ENCODE data around the gene TP53TG5.
"Not testable (repeated sequence)": the region's sequence is repeated elsewhere in the genome, so short reads cannot be mapped to it uniquely, and the experiment has no call there.

Gene TP53TG5

GRCh38 chr20:45363611-45364492, 14.3 kb downstream of the TP53TG5 start:
- no peak for DNase-seq

DNA sequence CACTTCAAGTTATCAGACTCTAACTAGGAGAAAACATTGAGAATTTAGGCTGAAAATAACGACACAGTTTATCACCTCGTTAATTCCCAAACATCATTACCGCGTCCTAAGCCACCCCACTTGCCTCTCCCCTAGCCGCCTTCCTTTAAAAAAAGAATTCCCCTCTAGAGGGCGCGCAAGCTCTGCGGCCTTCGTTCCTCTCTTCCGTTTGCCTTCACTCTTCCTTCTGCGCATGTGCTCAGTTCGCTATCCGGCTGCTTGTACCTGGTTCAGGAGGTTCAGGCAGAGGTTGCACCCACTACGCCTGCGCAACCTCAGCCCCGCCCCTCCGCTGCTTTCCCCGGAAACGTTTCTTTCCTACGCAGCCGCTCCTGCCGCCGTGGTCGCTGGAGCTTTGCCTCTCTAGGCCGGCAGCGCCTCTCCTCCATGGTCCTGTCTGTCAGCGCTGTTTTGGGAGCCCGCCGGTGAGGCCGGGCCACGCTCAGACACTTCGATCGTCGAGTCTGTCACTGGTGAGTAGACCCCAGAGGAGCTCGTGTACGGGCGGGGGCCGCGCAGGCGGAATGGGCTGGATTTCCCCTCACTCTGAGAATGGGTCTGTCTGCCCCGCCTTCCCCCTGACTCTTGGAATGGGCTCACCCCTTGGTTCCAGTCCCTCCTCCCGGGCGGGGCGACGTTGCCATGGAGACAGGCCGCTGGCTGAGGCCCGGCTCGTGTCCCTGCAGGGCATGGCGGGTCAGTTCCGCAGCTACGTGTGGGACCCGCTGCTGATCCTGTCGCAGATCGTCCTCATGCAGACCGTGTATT, 15.1 kb downstream of the TP53TG5 start, which contains the start of gene SYS1:
SYS1 (plus strand) TSS at position 353 of the 807 bp plus-strand sequence; CDS start at position 729, 376 bp downstream.
- DNase-seq = peak; percentile 99

DNA sequence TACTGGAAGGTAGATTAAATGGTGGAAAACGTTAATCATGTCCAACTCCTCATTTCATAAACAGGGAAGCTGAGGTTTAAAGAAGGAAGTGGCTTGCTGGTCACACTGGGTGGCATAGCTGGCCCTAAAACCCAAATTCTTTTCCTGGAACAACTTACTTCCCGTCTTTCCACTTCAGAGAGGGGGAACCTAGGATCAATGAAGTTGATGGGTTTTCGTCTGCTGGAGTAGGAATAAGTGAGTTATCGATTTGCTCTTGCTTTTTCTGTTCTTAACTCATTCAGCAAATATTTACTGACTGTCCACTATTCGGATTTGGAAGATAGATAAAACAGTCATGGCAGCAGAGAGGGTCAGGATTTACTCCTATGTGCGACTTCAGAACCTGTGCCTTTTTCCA, 16.3 kb downstream of the TP53TG5 start:
- DNase-seq = no peak

DNA sequence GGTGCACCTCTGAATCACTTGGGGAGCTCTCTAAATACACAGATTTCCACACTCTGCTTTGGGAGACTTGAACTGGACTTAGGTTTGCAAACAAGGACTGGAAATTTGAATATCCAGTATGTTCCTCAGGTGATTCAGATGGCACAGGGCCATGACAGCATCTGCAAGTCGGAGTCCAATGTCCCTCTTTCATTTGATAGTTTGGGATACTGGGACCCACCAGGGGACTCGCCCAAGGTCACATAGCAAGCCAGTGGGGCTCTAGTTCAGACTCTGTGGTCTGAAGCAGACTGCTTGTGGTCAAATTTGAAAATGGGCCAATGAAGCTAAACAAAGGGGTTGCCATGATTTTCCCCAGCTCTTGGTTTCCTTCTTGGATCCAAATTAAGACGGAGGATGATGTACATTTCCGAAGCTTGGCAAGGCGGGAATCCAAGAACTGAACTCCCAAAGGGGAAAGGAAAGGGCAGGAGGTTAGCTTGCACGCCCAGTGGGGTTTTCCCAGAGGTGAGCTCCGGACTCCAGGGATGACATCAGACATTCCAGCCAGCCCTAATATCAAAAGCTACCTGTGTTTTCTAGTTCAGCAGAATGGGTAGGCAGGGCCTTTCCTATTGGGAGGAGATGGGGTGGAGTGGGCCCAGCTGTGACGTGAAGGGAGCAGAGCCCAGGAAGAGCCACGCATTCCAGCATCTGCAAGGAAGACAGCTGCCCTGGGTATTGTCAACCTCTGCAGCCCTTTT, 18.5 kb downstream of the TP53TG5 start:
- DNase-seq = no peak

DNA sequence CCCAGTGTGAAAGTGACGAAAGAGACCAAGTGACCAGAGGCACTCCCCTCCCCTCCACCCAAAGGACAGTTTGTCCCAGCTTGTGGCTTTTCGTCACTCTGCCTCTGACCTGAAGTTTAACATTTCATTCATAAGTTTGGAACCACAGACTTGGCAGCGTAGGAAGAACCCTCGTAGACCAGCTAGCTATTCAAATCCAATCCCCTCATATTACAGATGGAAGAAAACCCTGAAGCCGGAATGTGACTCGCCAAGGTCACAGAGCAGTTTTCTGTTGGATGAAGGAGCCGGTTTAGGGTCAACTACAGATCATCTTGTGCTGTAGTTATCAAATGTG, 19.1 kb downstream of the TP53TG5 start:
- no peak for DNase-seq

DNA sequence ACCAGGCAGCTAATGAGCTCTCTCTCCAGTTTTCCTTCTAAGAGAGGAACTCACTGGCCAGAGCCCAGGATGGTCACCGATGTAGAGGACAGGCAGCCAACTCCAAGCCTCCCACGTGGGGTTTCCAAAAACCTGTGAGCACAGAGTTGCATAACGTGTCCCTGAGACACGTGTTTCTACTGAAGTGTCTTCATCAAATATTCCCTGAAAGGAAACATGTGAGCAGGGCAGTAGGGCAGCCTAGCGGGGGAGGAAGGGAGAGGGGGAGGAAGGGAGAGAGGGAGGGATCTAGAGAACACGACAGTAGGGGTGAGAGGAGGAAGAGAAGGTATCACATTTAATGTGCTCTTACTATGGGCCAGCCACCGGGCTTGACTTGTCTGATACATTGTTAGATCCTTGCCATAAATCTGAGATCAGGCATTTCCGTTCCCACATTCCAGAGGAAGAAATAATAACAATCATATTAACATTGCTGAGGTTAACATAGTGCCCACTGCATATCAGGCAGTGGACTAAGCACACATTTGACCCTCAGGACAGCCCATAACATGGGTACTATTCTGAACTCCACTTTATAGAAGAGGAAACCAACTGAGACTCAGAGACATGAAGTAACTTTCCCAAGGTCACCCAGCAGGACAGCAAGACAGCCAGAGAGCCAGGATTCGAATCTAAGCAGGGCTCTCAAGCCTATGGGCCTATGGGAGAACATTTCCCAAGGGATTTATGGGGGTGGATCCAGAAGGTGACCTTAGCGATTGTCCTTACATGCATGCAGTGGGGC, 19.6 kb downstream of the TP53TG5 start:
- DNase-seq = no peak

DNA sequence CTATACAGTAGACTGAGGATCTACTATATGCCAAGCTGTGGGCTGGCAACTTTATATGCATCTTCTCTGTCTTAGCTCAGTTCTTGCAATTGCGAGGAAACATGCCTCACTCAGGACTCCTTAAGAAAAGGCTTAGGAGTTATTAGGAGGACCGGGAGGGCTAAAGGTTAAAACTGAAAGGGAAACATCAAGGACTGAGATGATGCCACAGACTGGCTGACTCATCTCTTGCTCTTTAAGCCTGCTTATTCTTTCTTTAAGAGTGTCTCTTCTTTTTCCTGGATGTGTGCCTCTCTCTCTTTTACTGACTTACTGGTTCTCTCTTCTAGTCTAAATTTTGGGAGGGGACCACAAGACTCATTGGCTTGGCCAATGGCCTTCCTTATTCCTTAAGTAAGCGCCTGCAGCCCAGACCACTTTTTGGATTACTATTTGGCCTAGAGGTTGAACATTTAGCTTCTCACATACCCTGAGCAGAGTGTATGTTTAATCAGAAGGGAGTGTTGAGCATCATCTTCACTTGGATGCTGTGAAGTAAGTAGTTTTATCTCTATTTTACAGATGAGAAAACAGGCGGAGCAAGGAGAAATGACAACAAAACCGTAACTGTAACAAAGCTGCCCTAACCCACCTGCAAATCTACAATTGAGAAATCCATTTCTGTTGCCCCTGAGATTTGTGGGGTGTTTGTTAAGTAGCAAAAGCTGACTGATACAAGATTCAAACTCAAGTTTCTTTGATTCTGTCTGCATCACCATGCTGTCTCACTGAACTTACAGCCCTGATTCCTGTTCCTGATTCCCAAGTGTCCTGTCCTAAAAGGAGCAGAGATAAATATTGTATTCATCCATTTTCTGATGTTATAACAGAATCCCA, 22.7 kb downstream of the TP53TG5 start:
- no peak for DNase-seq

DNA sequence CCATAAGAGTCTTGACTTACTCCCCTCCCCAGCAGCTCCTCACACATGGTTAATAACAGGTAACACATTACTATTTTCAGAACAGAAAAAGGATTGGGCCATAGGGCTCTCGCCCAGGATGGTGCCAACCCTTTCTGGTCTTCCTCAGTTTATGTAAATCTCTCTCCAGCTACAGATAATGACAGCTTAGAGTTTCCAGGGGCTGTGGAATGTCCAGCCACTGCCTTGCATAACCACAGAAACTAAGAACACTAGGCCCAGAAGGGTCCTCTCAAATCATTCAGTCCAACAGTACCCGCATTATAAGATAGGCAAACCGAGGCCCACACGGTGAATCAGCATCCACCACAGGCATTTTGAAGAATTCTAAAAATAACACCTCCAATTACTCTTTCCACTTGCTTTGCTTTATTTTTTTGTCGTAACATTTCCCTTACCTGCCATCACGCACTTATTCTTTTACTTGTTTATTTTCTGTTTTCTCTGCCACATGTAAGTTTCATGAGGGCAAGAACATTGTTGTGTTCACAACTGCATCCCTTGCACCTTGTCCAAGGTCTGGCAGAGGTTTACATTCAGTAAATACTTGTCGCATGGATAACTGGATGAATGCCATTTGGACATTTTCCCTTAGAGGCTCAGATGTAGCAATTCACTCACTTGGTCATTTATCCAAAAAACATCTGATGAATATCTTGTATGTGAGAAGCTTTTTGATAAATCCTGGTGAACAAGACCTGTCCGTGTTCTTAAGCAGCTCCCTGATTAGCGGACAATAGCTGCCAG, 23.5 kb downstream of the TP53TG5 start:
- DNase-seq = no peak

DNA sequence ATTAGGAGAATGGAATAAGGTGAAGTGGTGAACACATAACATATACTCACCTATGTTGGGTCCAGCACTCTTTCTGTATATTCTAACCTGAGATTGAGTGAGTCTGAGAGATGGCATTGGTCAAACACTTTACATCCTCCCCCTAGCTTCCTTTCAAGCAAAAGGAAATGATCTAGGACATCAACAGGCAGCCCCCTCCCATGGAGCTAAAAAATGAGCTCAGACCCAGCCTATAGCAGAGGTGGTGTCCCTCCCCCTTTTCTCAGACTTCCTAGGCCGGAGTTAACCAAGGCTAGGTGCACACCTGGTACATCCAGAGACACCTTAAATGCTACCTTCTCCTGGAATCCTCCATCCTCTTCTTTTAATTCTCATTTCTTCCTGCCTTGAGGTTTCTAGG, 24.4 kb downstream of the TP53TG5 start:
- DNase-seq = no peak

DNA sequence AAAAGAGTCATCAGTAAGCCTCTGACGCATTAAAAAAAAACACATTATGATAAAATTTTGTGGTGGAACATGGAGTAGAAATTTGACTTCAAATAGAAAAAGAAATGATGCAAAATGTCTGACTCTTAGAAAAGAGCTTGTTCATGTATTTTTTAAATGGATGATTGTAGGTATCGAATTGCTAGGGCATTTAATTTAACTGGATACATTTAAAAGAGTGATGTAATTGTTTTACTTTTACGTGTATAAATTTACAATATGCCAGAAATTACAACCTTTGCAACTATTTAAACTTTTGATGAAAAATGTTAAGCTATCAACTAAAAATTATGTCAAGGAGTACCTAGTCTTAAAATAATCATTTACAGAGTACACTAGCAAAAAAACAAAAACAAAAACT, 25.4 kb downstream of the TP53TG5 start:
- DNase-seq = no peak

DNA sequence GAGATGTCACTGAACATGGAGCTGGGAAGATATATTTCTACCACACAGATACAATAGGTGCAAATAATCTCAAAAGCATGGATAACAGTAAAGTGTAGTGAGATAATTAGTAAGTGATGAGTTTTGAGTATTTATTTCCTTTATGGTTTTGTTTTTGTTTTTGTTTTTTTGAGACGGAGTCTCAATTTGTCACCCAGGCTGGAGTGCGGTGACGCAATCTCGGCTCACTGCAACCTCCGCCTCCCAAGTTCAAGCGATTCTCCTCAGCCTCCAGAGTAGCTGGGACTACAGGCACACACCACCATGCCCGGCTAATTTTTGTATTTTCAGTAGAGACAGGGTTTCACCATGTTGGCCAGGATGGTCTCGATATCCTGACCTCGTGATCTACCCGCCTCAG, 27.3 kb downstream of the TP53TG5 start:
- not testable (repeated sequence) for DNase-seq

- DNase-seq = no peak
Measured at GRCh38 chr20:45350217-45350616, 27.9 kb downstream of the TP53TG5 start.

DNA sequence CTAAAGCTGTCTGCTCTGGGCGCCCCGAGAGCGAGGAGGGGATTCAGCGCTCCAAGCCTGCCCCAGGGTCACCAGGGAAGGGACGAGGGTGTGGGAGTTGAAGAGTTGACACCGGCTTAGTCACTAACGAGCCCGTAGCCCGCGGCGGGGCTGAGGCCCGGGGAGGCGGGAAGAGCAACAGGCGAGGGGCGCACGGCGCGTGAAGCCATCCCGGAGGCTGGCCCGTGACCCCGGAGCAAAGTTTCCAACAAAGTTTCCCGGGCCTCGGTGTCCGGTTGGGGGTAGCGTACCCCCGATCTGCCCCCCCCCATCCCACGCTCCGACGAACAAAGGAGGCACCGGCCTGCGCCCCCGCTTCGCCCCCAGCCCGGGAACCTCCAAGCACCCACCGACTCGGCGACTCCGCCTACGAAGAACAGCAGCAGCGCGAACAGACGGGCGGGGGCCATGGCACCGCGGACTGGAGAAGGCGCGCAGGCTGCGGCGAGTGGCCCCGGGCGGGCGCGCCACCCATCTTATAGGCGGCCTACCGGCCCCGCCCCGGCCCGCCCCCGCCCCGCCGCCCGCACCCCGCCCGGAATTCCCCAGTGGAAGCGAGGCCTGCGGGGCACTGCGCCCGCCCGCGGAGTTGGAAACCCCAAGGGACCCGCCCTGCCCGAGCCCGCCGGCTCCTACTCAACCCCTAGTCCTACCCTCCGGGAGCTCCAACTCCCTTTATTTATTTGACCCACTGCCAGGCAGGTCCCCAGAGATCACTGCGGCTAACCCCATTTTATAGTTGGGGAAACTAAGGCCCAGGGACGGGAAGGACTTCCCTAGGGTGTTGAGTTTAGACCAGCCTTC, 30.0 kb downstream of the TP53TG5 start, which contains the start of gene SDC4:
SDC4 (minus strand) TSS at position 489 of the 843 bp plus-strand sequence; CDS start at position 449, 40 bp downstream.
- DNase-seq = no peak

GRCh38 chr20:45347297-45347935, 30.7 kb downstream of the TP53TG5 start:
- no peak for DNase-seq

GRCh38 chr20:45346851-45347250, 31.3 kb downstream of the TP53TG5 start:
- no peak for DNase-seq

GRCh38 chr20:45346291-45346718, 31.8 kb downstream of the TP53TG5 start:
- no peak for DNase-seq

- no peak for DNase-seq
Measured at GRCh38 chr20:45345104-45345936, 32.8 kb downstream of the TP53TG5 start.
